NOMO-1 treated with dmso at 0.1 percent for 144 hours (cell line): ENCODE measurements around the gene SZT2.
A peak's percentile ranks its signal among the peaks of the same experiment; 100 is the strongest.
"Not testable (repeated sequence)": the region's sequence is repeated elsewhere in the genome, so short reads cannot be mapped to it uniquely, and the experiment has no call there.

ENCODE experiments used
- DNase-seq: peaks from one replicate; lab custom pipeline; 2025; ENCODE audit not compliant: unreplicated experiment; lab: John Stamatoyannopoulos, UW

Gene SZT2

DNA sequence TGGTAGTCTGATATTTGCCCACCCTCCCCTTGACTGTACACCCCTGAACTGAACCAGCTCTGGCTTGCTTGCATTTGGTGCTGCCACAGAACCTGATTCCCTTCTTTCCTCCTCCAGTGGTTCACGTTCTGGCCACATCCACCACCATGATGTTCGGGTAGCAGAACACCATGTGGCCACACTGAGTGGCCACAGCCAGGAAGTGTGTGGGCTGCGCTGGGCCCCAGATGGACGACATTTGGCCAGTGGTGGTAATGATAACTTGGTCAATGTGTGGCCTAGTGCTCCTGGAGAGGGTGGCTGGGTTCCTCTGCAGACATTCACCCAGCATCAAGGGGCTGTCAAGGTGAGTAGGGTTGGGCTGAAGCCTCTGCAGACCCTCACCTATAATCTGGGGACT is 29.1 kb upstream of the SZT2 start:
- no peak for DNase-seq

DNA sequence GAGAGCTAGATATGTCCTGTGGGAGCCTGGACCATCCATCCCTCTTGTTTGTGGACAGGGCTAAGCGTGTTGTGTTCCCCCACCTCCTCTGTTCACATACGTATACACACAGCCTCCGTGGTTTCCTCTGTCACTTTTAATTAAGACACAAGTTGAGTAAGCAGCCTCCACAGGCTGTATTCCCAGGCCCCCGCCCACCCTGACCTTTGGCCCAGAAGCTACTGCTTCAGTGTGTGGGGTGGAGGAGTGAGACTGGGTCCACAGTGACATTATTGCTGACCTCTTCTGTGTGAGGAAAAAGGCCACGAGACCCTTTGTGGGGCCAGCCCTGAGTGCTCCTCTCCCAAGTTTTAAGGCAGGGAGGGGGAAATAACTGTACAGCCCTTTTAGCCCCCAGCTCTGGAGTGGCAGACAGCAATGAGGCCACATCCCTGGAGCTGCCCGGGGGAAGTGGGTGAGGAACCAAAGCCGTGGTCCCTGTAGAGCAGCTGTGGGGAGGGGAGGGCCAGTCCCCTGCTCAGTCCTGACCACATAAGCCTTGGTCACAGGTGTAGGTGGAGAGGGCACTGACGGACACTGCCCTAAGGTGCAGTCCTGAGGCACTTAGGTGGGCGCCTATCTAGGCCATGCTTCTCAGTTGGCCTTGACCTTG is 26.3 kb upstream of the SZT2 start:
- DNase-seq: no peak

DNA sequence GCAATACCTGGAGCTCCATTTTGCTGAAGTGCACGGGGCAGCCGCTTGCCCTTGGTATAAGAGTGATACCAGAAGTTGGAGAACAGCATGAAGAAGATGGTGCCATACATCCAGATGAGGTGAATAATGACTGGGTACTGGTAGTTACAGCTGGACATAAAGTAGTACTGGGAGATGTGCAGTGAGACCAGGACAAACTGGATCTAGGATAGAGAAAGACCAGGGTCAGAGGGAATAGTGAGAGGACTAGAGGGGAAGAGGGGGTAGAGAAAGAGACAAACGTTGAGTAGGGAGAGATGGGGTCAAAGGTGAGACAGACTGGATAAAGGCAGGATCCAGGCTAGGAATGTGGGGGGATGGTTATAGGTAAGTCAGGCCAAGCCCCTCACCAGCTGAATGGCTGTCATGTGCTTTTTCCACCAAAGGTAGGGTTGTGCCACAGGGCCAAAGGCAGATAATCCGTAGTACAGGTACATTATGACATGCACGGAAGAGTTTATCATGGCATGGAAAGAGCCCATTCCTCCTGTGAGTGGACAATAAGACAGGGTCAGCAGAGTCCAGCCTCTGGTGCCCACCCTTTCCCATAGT is 25.7 kb upstream of the SZT2 start:
- no peak for DNase-seq

DNA sequence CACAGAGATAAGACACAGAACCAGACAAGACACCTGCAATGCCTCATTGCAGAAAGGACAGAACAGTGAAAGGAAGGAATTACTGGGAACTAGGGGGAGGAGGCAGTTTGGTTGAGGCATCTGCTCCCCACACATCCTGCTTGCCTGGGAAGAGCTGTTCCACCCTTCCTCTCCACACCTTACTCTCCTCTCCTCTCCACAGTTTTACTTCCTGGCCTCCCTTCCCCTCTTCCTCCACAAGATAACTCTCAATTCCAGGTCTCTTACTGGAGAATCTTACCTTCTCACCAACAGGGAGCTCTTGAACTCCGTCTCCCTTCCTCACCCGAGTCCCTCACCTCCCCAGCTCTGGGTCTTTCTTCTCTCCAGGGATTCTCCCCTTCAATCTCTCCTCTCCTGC is 24.0 kb upstream of the SZT2 start:
- DNase-seq: no peak

DNA sequence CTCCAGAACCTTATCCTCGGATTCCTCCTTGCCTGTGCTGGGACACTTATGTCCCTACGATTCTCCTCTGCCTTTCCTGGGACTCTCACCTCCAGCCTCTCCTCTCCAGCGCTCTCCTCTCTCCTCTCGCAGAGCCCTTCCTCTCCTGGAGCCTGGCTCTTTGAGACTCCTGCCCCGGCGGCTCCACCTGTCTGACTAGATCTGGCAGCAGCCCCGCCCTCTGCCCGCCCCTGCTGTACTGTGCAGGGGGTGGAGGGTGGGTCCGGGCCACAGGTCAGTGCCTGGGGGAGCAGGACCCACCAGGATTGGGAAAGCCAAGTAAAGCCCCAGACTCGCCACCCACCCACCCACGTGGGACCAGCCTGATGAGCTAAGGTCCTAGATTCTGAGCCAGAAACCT is 23.5 kb upstream of the SZT2 start:
- DNase-seq: no peak

DNA sequence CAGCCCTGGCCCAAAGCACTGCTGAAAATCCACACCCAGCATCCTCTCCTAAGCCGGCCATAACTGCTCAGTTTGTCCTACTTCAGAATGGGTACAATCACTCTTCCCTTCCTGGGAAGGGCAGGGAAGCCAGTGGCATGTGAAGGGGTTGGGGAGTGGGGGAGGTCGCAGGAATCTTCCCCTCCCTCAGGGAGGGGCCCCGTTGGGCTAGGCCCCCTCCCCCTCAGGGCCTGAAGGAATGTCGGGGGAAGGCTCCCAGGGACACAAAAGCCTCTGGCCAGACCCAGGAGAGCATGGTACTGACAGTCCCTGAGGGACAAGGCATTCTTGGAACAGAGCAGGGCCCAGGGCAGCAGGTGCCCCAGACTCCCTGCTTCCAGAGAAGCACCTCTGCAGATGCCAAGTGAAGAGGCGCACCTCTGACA is 23.1 kb upstream of the SZT2 start:
- no peak for DNase-seq

DNA sequence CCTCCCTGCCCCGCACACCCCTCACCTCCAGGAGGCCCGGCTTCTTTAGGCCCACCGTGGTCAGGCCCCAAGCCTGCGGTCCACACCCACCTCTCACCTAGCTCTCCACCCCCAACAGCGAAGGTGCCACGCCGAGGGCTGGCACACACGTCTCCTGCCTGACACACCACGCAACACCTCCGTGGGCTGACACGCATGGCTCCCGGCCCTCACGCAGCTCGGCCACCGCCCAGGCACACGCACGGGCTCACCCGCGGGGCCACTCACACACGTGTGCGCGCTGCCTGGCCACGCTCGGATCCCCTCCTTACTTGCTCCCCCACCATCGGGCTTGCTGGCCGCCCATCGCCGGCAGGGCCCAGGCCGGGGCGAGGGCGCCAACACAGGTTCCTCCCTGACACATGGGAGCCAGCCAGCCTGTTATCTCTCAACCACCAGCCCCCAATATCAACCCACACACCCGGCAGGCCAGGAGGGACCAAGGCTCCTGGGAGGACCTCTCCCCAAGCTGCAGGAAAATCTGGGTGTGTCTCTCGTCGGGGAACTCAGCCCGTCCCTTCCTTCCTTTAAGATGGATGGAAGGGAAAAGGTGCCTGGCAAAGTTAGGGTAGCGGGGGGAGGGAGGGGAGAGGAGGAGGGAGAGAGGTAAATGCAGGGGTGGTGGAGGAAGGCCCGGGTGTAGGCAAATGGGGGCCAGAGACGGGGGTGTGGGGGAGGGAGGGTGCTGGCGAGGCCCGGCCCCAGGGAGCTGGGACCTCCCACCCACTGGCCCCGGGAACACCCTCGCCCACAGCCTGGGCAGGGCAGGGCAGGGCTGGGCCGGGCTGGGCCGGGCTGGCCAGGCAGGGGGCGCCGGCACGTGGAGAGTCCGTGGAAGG is 22.4 kb upstream of the SZT2 start:
- DNase-seq: no peak

DNA sequence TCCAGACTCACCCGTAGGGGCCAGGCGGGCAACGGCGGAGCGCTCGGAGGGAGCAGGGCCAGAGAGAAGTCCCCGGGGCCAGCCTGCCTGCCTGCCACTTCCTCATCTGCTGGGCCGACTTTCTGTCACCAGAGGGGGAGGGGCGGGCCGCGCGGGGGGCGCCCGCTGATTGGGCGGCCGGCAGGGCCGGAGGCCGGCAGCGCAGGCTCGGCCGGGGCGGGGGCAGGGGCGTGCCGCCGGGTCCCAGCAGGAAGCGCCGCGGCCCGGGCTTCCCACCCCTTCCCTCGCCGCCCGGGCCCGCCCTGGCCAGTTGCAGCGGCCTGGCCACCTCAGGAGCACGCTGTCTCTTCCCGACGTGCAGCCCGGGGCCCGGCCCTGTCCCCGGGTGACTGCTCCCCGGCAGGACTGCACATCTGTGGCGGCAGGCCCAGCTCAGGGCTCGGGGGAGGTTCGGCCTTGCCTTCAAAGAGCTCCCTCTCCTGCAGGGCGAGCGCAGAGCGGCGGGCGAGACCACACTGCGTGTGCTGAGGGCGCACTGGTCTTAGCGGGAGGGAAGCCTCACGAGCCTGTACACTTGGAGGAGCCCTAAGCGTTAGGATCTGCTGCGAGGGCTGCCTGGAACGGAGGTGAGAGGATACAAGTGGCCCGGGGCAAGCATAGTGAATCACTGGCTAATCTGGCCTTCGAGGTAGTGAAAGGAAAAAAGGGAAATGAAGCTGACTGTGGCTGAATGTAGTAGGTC is 21.6 kb upstream of the SZT2 start, which contains the start of gene ELOVL1:
Gene ELOVL1, minus strand, starts transcription at position 108 of the 742 bp plus-strand sequence. CDS start 2,402 bp downstream, outside the sequence.
- peak; percentile 89 for DNase-seq

DNA sequence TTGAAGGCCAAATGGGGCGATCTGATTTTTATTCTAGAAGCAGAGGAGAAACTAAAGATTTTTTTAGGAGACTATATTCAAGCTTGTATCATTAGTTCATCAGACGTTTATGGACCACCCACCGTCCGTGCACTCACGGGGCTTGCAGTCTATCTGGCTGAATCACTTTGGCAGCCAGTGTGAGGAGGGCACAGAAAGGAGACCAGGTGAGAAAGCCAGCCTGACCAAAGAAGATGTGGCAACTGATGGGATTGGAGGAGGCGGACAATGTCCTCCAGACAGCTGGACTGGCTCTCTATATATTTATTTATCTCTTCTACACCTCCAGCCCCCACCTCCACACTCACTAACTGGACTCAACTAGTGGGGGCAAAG is 21.1 kb upstream of the SZT2 start:
- DNase-seq: no peak

DNA sequence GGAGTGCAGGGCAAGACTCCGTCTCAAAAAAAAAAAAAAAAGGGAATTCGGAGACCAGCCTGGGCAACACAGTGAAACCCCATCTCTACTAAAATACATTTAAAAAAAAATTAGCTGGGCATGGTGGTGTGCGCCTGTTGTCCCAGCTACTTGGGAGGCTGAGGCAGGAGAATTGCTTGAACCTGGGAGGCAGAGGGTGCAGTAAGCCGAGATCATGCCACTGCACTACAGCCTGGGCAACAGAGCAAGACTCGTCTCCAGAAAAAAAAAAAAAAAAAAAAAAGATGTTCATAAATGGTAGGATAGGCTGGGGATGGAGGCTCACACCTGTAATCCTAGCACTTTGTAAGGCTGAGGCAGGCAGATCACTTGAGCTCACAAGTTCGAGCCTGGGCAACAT is 19.9 kb upstream of the SZT2 start:
- DNase-seq: not testable (repeated sequence)

DNA sequence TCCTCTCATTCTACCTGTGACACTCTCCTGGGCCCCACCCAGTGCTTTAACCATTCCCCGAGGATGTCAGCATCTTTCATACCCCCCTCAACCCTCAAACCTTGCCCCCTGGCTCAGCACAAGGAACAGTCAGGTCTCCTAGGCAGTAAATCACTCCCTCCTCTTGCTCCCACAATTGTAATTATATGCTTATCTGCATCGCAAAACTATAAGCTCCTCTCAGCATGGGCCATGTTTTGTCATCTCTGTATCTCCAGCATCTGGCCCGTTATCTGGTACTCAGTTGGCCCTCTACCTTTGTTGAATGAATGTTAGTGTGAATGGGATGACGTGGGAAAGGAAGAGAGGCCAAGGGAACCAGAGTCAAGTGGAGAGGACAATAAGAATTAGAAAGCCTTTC is 19.1 kb upstream of the SZT2 start:
- DNase-seq: no peak

DNA sequence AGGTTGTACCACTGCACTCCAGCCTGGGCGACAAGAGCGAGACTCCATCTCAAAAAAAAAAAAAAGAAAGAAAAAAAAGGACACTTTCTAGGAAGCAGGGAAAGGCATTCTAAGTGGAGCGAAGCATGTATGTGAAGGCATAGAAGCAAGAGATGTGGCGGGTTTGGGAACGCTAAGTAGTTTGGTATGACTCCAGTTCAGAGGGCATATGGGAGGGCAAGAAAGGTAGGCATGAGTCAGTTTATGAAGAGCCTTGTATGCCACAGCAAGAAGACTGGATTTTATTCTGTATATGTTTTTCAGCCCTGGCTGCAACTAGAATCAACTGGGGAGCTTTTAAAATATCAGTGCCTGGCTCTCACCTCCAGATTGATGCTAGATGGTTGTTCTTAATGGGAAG is 17.5 kb upstream of the SZT2 start:
- DNase-seq: no peak

DNA sequence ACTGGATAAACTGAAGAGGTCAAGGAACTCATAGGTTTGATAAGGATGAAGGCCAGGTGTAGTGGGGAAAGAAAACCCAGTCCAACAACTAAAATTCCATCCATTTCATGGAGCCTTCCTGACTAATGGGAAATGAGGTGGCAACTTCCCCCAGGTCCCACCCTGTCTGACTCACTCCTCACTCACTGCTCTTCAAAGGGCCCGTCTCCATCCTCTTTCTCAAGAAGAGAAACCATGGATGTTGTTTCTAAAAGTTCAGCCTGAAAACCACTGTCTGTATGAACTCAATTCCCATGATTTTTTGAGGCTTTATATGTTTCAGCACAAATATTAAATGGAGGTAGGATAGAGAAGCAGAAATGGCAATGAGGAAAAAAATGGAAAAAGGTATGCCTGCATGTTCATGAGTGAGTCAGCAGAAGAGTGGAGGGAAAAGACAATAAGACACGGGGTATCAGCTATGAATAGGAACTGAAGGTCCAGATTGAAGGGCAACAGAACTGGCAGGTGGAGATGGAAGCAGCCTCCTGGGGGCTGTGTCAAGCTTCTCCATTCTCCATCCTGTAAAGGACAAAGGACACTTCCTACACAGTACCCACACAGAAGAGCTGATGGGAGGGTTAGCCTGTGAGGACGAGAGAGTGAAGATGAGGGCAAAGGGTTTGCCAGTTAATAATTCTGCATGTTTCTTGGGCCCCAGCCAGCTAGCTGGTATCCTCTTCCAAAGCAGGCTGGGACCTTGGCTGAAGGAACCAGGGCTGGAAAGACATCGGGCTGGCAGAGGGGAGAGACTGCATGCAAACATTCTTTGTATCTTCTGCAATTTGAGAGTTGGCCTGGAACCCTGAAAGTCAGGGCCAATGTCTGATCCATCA is 16.4 kb upstream of the SZT2 start:
- DNase-seq: no peak

DNA sequence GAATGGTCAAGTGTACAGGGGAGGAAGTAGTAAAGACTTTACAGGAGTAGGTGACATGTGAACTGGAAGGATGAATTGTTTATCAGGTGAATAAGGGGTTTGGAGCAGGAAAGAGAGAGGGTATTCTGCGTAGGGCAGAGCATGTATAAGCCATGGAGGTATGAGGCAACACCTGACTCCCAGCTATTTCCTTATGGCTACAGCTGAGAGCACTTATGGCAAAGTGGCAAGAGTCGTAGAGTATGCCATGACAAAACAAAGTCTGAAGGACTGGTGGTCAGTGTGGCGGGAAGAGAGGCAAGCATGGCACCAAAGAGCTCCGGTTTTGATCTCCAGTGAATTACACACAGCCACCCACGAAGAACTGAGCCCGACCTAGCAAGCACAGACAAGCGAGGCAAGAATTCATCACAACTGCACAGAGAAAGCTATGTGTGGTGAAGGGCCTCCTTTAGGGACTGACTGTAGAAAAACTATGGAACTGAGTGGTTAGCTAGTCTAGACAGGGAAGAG is 12.9 kb upstream of the SZT2 start:
- DNase-seq: no peak

DNA sequence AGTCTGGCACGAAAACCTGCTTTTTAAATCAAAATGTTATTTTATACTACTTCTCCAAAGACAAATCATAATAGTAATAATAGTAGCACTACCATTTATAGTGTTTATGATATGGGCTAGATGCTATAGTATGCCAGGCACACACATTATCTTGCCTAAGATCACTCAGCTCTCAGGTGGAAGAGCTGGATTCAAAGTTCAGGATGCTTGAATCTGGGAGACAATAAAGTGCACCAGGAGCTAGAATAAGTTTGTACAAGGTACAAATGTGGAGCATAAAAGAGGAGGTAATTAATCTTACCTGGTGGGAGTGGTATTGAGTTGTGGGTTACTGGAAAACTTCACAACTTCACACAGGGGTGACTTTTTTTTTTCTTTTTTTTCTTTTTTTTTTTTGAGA is 11.9 kb upstream of the SZT2 start:
- no peak for DNase-seq

DNA sequence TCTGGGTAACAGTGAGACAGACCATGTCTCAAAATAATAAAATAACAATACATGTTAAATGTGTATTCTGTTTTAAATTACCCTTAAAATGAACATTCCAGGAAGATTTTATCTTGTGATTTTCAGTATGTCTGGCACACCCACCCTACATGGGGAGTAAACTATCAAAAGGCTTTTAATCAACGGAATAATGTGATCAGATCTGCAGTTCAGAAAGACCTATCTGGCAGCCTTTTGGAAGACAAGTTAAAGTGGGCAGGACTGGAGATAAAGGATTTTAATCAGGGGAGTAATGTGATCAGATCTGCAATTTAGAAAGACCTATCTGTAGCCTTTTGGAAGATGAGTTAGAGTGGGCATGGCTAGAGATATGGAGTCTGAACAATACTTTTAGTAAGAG is 10.2 kb upstream of the SZT2 start:
- no peak for DNase-seq

DNA sequence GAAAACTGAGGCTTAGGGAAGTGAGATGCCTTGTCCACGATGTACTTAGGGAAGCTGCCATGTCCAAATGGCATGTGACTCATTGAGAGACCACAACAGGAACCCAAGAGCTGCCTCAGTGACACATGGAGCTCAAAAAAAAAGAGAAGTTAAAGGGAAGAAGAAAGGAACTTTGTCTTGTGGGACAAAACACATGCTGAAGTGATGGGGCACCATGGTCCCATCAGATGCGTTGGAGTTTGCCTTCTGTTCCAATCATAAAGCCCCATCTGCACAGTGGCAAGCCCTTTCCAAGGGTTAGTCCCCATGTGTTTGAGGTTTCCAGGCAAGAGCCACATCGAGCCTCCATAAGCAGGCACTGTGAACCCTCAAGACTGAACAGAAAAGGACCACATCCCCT is 8.1 kb upstream of the SZT2 start:
- peak; percentile 41 for DNase-seq

DNA sequence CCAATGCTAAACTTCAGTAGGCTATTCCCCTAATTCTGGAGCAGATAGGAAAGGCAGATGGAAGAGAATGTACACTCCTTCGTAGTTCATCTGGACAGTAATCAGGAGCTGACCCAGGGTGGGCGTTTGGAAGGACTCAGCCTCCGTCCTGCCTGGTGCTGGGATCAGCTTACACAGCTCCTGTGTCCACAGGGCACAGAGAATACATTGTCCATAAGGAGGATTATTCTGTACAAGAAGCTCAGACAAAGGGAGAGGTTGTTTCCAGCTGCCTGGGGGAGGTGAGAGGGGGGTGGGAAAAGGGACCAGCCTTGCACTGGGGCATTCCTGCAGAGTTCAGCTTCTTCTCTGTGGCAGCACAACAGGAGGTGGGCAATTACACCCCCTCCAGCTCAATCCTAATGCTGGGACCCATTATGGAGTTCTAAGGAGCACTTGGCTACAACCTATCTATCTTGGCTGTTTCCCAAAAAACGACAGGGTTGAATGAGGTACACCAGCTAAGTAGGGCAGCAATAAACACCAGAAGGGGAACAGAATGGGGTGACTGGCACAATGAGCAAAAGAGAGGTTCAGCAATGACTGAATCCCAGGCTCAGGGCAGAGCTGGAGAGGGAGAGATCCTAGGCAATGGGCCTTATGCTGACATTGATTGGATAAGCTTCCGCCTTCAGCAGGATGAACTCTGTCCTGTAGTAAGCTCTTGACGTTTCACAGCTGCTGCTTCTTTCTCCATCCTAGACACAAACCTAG is 7.5 kb upstream of the SZT2 start:
- DNase-seq: no peak

DNA sequence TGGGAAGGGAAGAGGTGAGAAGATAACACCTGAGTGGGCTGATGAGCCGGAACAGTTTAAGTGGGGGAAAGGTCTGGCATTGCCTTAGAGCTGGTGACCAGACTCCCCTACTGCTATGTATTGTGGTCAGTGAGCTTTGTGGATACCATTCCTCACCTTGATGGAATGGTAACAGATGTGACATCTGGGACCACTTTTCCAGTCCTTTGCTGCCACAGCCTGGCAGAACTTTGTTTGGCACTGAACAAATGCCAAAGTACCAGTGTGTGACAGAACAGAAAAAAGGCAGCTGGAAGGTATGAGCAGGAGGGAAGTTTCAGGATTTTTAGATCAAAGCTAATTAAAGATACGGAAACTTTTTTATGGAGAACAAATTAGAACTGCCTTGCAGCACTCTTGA is 6.2 kb upstream of the SZT2 start:
- no peak for DNase-seq

DNA sequence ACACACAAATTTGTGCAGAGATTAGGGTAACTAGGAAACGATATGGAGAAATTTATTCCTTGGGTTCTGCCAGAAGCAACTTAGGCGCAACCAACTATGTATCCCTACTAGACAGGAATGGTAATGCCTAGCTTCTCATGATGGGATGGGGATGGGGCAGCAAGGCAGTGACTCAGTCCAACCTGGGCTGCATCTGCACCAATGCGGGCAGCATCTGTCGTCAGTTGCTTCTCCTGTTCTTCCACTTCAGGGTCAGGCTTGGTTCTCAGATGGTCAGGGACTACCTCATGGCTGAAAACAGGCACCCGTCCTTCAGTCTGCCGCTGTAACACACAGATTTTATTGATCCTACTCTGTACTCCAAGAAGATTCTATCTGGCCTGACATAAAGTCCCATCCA is 3.0 kb upstream of the SZT2 start:
- DNase-seq: no peak
